NB4 (cell line): ENCODE results near the gene NCL.

Experiments
- POLR2A ChIP-seq: IDR thresholded peaks from 2 replicates; pipeline ENCODE4 v1.6.1; 2011; ENCODE audit warnings: mild to moderate bottlenecking; ENCODE audit not compliant: insufficient read length; ENCODE audit errors: extremely low read depth
- TF ChIP-seq, protein P1 (sequence below): IDR thresholded peaks from one replicate; pipeline ENCODE4 v1.5.1; 2012; ENCODE audit warnings: low read depth, low read length

DNA sequence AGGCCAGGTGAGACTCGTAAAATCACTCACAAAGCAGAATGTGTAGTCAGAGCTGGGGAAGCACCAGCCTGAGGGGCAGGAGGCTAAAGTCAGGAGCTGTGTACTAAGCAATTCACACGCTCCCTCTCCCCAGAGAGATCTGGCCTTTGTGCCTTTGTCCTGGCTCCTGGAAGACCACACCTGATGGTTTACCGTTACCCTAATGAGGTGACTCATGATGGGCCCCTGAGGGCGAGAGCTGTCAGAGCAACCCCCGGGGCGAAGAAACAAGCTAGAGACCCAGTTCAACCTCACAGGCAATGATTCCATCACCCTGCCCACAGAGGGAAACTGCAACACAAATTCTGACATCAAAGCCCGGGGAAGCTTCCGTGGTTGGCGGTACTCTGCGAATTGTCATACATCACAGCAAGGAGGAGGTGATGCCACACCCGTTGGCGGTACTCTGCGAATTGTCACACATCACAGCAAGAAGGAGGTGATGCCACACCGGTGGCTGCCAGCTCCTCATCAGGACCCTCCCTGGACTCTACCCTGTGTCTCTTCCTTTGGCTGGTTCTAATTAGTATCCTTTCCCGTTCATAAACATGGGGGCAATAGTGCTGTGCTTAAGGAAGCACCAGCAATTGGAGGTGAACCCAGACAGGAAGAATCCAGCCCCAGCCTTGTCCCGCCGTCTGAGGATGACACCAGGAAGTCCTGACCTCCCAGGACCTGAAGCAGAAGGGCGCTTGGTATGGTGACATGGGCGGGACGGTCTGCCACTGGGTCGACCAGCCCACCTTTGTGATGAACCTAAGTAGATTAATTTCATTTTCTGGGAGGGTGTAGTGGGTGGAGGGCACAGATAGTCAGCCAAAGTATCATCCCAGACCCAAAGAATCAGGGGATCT, 38.2 kb downstream of the NCL start:
- TF ChIP-seq, protein P1, sequence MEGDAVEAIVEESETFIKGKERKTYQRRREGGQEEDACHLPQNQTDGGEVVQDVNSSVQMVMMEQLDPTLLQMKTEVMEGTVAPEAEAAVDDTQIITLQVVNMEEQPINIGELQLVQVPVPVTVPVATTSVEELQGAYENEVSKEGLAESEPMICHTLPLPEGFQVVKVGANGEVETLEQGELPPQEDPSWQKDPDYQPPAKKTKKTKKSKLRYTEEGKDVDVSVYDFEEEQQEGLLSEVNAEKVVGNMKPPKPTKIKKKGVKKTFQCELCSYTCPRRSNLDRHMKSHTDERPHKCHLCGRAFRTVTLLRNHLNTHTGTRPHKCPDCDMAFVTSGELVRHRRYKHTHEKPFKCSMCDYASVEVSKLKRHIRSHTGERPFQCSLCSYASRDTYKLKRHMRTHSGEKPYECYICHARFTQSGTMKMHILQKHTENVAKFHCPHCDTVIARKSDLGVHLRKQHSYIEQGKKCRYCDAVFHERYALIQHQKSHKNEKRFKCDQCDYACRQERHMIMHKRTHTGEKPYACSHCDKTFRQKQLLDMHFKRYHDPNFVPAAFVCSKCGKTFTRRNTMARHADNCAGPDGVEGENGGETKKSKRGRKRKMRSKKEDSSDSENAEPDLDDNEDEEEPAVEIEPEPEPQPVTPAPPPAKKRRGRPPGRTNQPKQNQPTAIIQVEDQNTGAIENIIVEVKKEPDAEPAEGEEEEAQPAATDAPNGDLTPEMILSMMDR, result no peak
- no peak for TF ChIP-seq POLR2A
